Astrocyte (in vitro differentiated cells and primary cell): ENCODE measurements around the gene PDE3A. TPM values are rescaled to one million over a fixed set of nuclear protein-coding genes. Genes with fewer than 3 reads are reported as not detected.
"Not testable (repeated sequence)": the region's sequence is repeated elsewhere in the genome, so short reads cannot be mapped to it uniquely, and the experiment has no call there.

Source experiments
- DNase-seq: peaks from one replicate; pipeline ENCODE4 v3.0.0-alpha.2; 2010; ENCODE audit warnings: low read depth
- FAIRE-seq: peaks from 2 replicates; lab custom pipeline; 2011; peaks lifted over from hg19 to GRCh38; lab: Jason Lieb, UNC
- H2AFZ ChIP-seq: 2 replicates; pipeline ENCODE4 v1.6.0; 2012; ENCODE audit warnings: low read depth, low read length, inconsistent platforms
- H3K27ac ChIP-seq: 2 replicates; pipeline ENCODE4 v1.5.1; 2011; ENCODE audit warnings: low read depth, low read length, inconsistent platforms
- H3K27me3 ChIP-seq: 2 replicates; pipeline ENCODE4 v1.6.0; 2011; ENCODE audit warnings: low read length, inconsistent platforms; ENCODE audit not compliant: insufficient read depth
- H3K36me3 ChIP-seq: 2 replicates; pipeline ENCODE4 v1.5.1; 2011; ENCODE audit warnings: low read length, inconsistent platforms; ENCODE audit not compliant: insufficient read depth
- H3K4me1 ChIP-seq: 2 replicates; pipeline ENCODE4 v1.5.1; 2011; ENCODE audit warnings: low read length, inconsistent platforms; ENCODE audit not compliant: insufficient read depth
- H3K4me2 ChIP-seq: 2 replicates; pipeline ENCODE4 v1.6.0; 2012; ENCODE audit warnings: low read length, inconsistent platforms
- H3K4me3 ChIP-seq: 2 replicates; pipeline ENCODE4 v1.5.1; 2011; ENCODE audit warnings: low read depth, mild to moderate bottlenecking, low read length, inconsistent platforms; ENCODE audit not compliant: insufficient read depth
- H3K79me2 ChIP-seq: 2 replicates; pipeline ENCODE4 v1.6.0; 2012; ENCODE audit warnings: mild to moderate bottlenecking, low read length, inconsistent platforms; ENCODE audit not compliant: insufficient read depth
- H3K9ac ChIP-seq: 2 replicates; pipeline ENCODE4 v1.6.0; 2012; ENCODE audit warnings: mild to moderate bottlenecking, low read length, inconsistent platforms
- H3K9me3 ChIP-seq: 2 replicates; pipeline ENCODE4 v1.5.1; 2012; ENCODE audit warnings: low read depth, mild to moderate bottlenecking, low read length, inconsistent platforms; ENCODE audit not compliant: insufficient read depth
- H4K20me1 ChIP-seq: 2 replicates; pipeline ENCODE4 v1.6.0; 2012; ENCODE audit warnings: low read length, inconsistent platforms; ENCODE audit not compliant: insufficient read depth
- H3K27ac Mint-ChIP-seq: one replicate; pipeline ENCODE4 v1.8.0; 2021; ENCODE audit warnings: mild to moderate bottlenecking, mixed read lengths; ENCODE audit not compliant: unreplicated experiment
- H3K27me3 Mint-ChIP-seq: one replicate; pipeline ENCODE4 v1.8.0; 2021; ENCODE audit warnings: low read depth, mixed read lengths; ENCODE audit not compliant: unreplicated experiment
- H3K36me3 Mint-ChIP-seq: one replicate; pipeline ENCODE4 v1.8.0; 2021; ENCODE audit warnings: low read depth, mixed read lengths; ENCODE audit not compliant: unreplicated experiment
- H3K4me1 Mint-ChIP-seq: one replicate; pipeline ENCODE4 v1.8.0; 2021; ENCODE audit warnings: low read depth, mixed read lengths; ENCODE audit not compliant: unreplicated experiment
- H3K4me3 Mint-ChIP-seq: one replicate; pipeline ENCODE4 v1.8.0; 2021; ENCODE audit warnings: mild to moderate bottlenecking, moderate library complexity, mixed read lengths; ENCODE audit not compliant: unreplicated experiment
- H3K9me3 Mint-ChIP-seq: one replicate; pipeline ENCODE4 v1.8.0; 2021; ENCODE audit warnings: mild to moderate bottlenecking, mixed read lengths; ENCODE audit not compliant: unreplicated experiment
- CTCF ChIP-seq: IDR thresholded peaks from 2 replicates; pipeline ENCODE4 v1.5.1; 2011; ENCODE audit warnings: low read depth, mild to moderate bottlenecking, inconsistent platforms, low read length, moderate library complexity; ENCODE audit not compliant: insufficient read depth
- EZH2 ChIP-seq: IDR thresholded peaks from 2 replicates; pipeline ENCODE4 v1.6.1; 2012; ENCODE audit warnings: mild to moderate bottlenecking, low read length, inconsistent platforms; ENCODE audit not compliant: insufficient read depth
- total RNA-seq: library from RNA; stranded (reverse); gene quantifications from 2 replicates; pipeline ENCODE4 v1.2.1, GENCODE V29; 2021

Gene PDE3A
- total RNA-seq, 1 donor from 2014 or later = 1.7 TPM

- Histone ChIP-seq H3K9me3 (no peaks in the 10 kb centered on the region), H3K4me3 (no peak overlapping the region), H3K36me3 (no peaks in the 10 kb centered on the region), H3K27me3 (no peaks in the 10 kb centered on the region), H3K79me2 (no peaks in the 10 kb centered on the region), H2AFZ (no peak overlapping the region), H4K20me1 (no peaks in the 10 kb centered on the region), H3K27ac (no peak overlapping the region), H3K4me2 (peak overlapping the region; percentile 15), H3K9ac (no peak overlapping the region), H3K4me1 (no peaks in the 10 kb centered on the region)
- DNase-seq = peak; percentile 34
- no peak overlapping the region for H3K4me3 Mint-ChIP-seq
- FAIRE-seq = no peak
- H3K4me1 Mint-ChIP-seq = no peaks in the 10 kb centered on the region
- TF ChIP-seq EZH2 (no peak), CTCF (no peak)
- H3K27me3 Mint-ChIP-seq = no peaks in the 10 kb centered on the region
- peaks cover 2% of the 10 kb centered on the region for H3K9me3 Mint-ChIP-seq
- H3K27ac Mint-ChIP-seq = no peak overlapping the region
- no peaks in the 10 kb centered on the region for H3K36me3 Mint-ChIP-seq
These were observed 179.7 kb downstream of the PDE3A start for GRCh38 chr12:20547816-20548575.

- no peaks in the 10 kb centered on the region for H3K9me3 ChIP-seq
- Mint-ChIP-seq H3K9me3 (peaks cover 2% of the 10 kb centered on the region), H3K4me1 (no peaks in the 10 kb centered on the region), H3K36me3 (no peaks in the 10 kb centered on the region), H3K27me3 (no peaks in the 10 kb centered on the region), H3K27ac (no peak overlapping the region), H3K4me3 (no peak overlapping the region)
- TF ChIP-seq CTCF (no peak), EZH2 (no peak)
- H3K4me3 ChIP-seq = no peak overlapping the region
- no peak overlapping the region for H3K4me2 ChIP-seq
- H2AFZ ChIP-seq = no peak overlapping the region
- no peaks in the 10 kb centered on the region for H4K20me1 ChIP-seq
- H3K9ac ChIP-seq = no peak overlapping the region
- no peak overlapping the region for H3K27ac ChIP-seq
- H3K4me1 ChIP-seq = no peaks in the 10 kb centered on the region
- FAIRE-seq = no peak
- DNase-seq = no peak
- H3K36me3 ChIP-seq = no peaks in the 10 kb centered on the region
- no peaks in the 10 kb centered on the region for H3K79me2 ChIP-seq
- H3K27me3 ChIP-seq = no peaks in the 10 kb centered on the region
These were observed 180.3 kb downstream of the PDE3A start for GRCh38 chr12:20548611-20549010.

GRCh38 chr12:20549108-20549719 lies 180.9 kb downstream of the PDE3A start:
- FAIRE-seq = no peak
- no peak overlapping the region for H3K4me3 Mint-ChIP-seq
- Histone ChIP-seq H3K36me3 (no peaks in the 10 kb centered on the region), H3K9ac (no peak overlapping the region), H2AFZ (no peak overlapping the region), H3K4me2 (no peak overlapping the region), H3K79me2 (no peaks in the 10 kb centered on the region), H3K4me3 (no peak overlapping the region), H3K9me3 (no peaks in the 10 kb centered on the region), H3K27me3 (no peaks in the 10 kb centered on the region), H3K4me1 (no peaks in the 10 kb centered on the region), H4K20me1 (no peaks in the 10 kb centered on the region), H3K27ac (no peak overlapping the region)
- no peaks in the 10 kb centered on the region for H3K4me1 Mint-ChIP-seq
- no peaks in the 10 kb centered on the region for H3K36me3 Mint-ChIP-seq
- H3K9me3 Mint-ChIP-seq = peaks cover 2% of the 10 kb centered on the region
- H3K27ac Mint-ChIP-seq = no peak overlapping the region
- no peaks in the 10 kb centered on the region for H3K27me3 Mint-ChIP-seq
- no peak for DNase-seq
- TF ChIP-seq CTCF (peak; percentile 63), EZH2 (no peak)

GRCh38 chr12:20551742-20552442 lies 183.6 kb downstream of the PDE3A start:
- H3K27ac Mint-ChIP-seq, FAIRE-seq, DNase-seq: not testable (repeated sequence)

More at GRCh38 chr12:20551742-20552442, 183.6 kb downstream of the PDE3A start:
- H3K36me3 ChIP-seq, H3K4me1 ChIP-seq, H2AFZ ChIP-seq, H3K27me3 Mint-ChIP-seq, H4K20me1 ChIP-seq, H3K4me3 Mint-ChIP-seq, H3K9me3 ChIP-seq, H3K4me2 ChIP-seq, H3K4me1 Mint-ChIP-seq, H3K9ac ChIP-seq, H3K9me3 Mint-ChIP-seq, H3K36me3 Mint-ChIP-seq, H3K27ac ChIP-seq, H3K4me3 ChIP-seq, H3K27me3 ChIP-seq, H3K79me2 ChIP-seq: not testable (repeated sequence)
